ENCODE results near the gene PRKCA.
"Not testable (repeated sequence)": the region's sequence is repeated elsewhere in the genome, so short reads cannot be mapped to it uniquely, and the experiment has no call there.

PRKCA gene

DNA sequence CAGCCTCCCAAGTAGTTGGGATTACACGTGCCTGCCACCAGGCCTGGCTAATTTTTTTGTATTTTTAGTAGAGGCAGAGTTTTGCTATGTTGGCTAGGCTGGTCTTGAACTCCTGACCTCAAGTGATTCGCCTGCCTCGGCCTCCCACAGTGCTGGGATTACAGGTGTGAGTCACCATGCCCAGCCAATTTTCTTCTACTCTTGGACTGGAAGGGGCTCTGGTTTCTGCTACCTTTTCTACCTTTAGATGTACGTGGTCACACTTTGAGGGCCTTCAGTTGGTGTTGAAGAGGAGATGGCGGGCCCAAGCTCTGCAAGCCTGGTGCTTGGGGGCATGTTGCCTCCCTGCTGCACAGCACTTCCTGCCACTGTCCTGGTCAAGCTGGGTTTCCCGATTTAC, 173.6 kb downstream of the PRKCA start:
- no peak overlapping the region for H3K27ac ChIP-seq
- TF ChIP-seq ZFX (IDR thresholded peaks at IDR 0.05; ENCODE audit: borderline replicate concordance), result no peak
- TF ChIP-seq, protein P1, sequence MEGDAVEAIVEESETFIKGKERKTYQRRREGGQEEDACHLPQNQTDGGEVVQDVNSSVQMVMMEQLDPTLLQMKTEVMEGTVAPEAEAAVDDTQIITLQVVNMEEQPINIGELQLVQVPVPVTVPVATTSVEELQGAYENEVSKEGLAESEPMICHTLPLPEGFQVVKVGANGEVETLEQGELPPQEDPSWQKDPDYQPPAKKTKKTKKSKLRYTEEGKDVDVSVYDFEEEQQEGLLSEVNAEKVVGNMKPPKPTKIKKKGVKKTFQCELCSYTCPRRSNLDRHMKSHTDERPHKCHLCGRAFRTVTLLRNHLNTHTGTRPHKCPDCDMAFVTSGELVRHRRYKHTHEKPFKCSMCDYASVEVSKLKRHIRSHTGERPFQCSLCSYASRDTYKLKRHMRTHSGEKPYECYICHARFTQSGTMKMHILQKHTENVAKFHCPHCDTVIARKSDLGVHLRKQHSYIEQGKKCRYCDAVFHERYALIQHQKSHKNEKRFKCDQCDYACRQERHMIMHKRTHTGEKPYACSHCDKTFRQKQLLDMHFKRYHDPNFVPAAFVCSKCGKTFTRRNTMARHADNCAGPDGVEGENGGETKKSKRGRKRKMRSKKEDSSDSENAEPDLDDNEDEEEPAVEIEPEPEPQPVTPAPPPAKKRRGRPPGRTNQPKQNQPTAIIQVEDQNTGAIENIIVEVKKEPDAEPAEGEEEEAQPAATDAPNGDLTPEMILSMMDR (IDR thresholded peaks at IDR 0.05), result no peak

DNA sequence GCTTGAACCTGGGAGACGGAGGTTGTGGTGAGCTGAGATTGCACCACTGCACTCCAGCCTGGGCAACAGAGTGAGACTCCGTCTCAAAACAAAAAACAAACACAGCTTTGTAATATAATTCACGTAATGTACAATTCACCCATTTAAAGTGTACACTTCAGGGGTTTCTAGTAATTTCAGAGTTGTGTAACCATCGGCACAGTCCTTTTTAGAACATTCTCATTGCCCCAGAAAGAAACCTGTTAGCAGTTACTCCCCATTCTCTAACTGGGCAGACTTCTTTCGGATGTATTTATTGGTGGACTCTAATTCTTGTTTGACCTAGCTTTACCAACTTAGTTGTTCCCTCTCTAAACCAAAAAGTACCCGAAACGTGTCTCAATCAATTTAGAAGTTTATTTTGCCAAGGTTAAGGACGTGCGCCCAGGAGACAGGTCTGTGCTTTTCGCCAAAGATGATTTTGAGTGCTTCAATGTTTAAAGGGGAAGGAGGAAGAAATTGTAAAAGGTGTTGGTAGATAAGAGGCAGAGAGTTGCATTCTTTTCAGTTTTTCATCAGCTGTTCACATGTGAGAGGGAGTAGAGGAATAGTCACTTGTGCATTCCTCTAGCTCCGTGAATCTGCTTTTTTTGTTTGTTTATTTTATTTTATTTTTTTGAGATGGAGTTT, 175.3 kb downstream of the PRKCA start:
- no peak for TF ChIP-seq ZFX (IDR thresholded peaks at IDR 0.05; ENCODE audit: borderline replicate concordance)
- TF ChIP-seq, protein P1 (IDR thresholded peaks at IDR 0.05), result no peak
- H3K27ac ChIP-seq, result no peak overlapping the region

DNA sequence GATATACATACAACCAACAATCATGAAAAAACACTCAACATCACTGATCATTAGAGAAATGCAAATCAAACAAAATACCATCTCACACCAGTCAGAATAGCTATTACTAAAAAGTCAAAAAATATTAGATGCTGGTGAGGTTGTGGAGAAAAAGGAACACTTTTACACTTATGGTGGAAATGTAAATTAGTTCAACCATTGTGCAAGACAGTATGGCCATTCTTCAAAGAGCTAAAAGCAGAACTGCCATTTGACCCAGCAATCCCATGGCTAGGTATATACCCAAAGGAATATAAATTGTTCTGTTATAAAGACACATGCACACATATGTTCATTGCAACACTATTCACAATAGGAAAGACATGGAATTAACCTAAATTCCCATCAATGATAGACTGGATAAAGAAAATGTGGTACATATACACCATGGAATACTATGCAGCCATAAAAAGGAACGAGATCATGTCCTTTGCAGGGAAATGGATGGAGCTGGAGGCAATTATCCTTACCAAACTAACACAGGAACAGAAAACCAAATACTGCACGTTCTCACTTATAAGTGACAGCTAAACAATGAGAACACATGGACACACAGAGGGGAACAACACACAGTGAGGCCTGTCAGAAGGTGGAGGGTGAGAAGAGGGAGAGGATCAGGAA, 176.9 kb downstream of the PRKCA start:
- not testable (repeated sequence) for H3K27ac ChIP-seq

DNA sequence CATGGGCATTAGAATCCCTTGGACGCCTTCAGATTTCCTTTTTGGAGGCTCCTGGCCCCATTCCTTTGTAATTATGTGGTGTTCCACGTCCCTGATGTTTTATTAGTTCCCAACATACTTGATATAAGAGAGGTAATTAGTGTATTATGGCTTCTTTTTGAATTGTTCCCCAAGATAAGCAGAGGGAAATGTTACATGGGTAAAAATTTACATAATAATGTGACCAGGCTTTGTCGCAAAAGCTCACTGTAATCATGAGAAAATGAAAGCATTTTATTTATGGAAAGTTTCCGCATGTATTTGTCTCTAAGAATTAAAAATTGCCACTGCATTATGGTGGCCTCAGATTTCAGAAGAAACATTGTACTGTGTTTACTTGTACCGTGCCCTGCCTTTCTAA, 177.8 kb downstream of the PRKCA start:
- no peak for TF ChIP-seq ZFX (IDR thresholded peaks at IDR 0.05; ENCODE audit: borderline replicate concordance)
- TF ChIP-seq, protein P1 (IDR thresholded peaks at IDR 0.05), result no peak
- H3K27ac ChIP-seq, result no peak overlapping the region

DNA sequence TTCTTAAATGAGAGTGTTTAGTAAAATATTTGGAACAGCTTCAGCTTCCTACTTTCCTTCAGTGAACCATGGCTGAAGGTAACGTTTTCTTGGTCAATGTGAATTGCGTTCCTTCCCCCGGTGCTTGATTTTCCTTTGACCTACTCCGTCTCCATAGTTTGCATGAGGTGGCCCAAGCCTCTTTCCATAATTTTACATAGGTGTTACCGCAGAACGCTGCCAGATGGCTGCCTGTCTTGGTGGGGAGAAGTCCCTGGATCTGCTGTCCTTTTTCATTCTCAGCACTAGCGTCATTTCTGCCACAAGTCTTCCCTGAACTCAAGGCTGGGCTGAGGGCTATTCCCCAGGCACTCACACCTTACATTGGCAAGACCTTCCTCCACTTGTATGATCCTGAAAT, 178.4 kb downstream of the PRKCA start:
- no peak overlapping the region for H3K27ac ChIP-seq
- TF ChIP-seq ZFX (IDR thresholded peaks at IDR 0.05; ENCODE audit: borderline replicate concordance), result no peak
- TF ChIP-seq, protein P1 (IDR thresholded peaks at IDR 0.05), result no peak

DNA sequence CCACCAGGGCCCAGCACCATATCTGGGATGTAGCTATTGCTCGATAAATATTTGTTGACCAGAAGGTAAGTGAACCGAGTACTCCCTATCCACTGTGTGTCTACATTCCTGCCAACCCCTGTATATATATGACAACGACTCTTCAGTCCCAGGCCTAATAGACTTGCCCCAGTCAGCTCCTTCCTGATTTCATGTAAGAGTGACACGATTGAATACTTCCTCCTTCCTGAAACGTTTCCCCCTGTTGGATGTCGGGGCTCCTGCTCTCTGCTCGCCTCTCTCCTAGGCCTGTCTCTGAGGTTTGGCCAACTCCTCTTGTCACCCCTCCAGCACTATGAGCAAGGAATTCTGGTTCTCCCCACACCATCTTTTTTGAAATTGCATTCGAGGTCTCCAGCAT, 178.9 kb downstream of the PRKCA start:
- TF ChIP-seq ZFX (IDR thresholded peaks at IDR 0.05; ENCODE audit: borderline replicate concordance), result no peak
- TF ChIP-seq, protein P1 (IDR thresholded peaks at IDR 0.05), result no peak
- H3K27ac ChIP-seq, result no peak overlapping the region

DNA sequence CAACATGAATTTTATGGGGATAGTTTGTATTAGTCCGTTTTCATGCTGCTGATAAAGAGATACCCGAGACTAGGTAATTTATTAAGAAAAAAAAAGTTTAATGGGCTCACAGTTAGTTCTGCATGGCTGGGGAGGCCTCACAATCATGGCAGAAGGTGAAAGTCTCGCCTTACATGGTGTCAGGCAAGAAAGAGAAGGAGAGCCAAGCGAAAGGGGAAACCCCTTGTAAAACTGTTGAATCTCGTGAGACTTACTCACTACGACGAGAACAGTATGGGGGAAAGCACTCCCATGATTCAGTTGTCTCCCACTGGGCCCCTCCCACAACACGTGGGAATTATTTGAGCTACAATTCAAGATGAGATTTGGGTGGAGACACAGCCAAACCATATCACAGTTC, 181.5 kb downstream of the PRKCA start:
- TF ChIP-seq, protein P1 (IDR thresholded peaks at IDR 0.05), result no peak
- TF ChIP-seq ZFX (IDR thresholded peaks at IDR 0.05; ENCODE audit: borderline replicate concordance), result no peak
- no peak overlapping the region for H3K27ac ChIP-seq
